Stimulated activated CD4-positive, alpha-beta T cell treated with anti-CD3 and anti-CD28 coated beads, Interleukin-15, amount 100 ng/mL, for 48 hours (primary cell): ENCODE results near the gene FAM114A1.
"Not testable (repeated sequence)": the region's sequence is repeated elsewhere in the genome, so short reads cannot be mapped to it uniquely, and the experiment has no call there.

Source experiments
- DNase-seq, 2 donors: peaks; one replicate each; pipeline ENCODE4 v3.0.0-alpha.2; 2020; ENCODE audit warnings: low read depth in 2 of 2

FAM114A1 gene

GRCh38 chr4:38904090-38904666, 36.6 kb downstream of the FAM114A1 start:
- DNase-seq: no peak

GRCh38 chr4:38904682-38905081, 37.1 kb downstream of the FAM114A1 start:
- no peak for DNase-seq

GRCh38 chr4:38905652-38906385, 38.2 kb downstream of the FAM114A1 start:
- DNase-seq: no peak

GRCh38 chr4:38907696-38908270, 40.2 kb downstream of the FAM114A1 start:
- no peak for DNase-seq

GRCh38 chr4:38909015-38909414, 41.4 kb downstream of the FAM114A1 start:
- no peak for DNase-seq

GRCh38 chr4:38911257-38911656, 43.7 kb downstream of the FAM114A1 start:
- DNase-seq: no peak

GRCh38 chr4:38914854-38915253, 47.2 kb downstream of the FAM114A1 start:
- no peak for DNase-seq

GRCh38 chr4:38916267-38916666, 48.7 kb downstream of the FAM114A1 start:
- DNase-seq: not testable (repeated sequence)

- no peak for DNase-seq
Observed at GRCh38 chr4:38917481-38918025, 49.9 kb downstream of the FAM114A1 start.

- no peak for DNase-seq
Observed at GRCh38 chr4:38919494-38919893, 51.9 kb downstream of the FAM114A1 start.

GRCh38 chr4:38920186-38920585, 52.6 kb downstream of the FAM114A1 start:
- no peak for DNase-seq

- DNase-seq: no peak
Observed at GRCh38 chr4:38920677-38921076, 53.1 kb downstream of the FAM114A1 start.

GRCh38 chr4:38921151-38921550, 53.5 kb downstream of the FAM114A1 start:
- no peak for DNase-seq

GRCh38 chr4:38923746-38924145, 56.1 kb downstream of the FAM114A1 start:
- DNase-seq: no peak

- DNase-seq: no peak
Observed at GRCh38 chr4:38924353-38924752, 56.7 kb downstream of the FAM114A1 start.

- no peak for DNase-seq
Observed at GRCh38 chr4:38925492-38926413, 58.1 kb downstream of the FAM114A1 start.

- DNase-seq: no peak
Observed at GRCh38 chr4:38926896-38927295, 59.3 kb downstream of the FAM114A1 start.

- no peak for DNase-seq
Observed at GRCh38 chr4:38928568-38928967, 61.0 kb downstream of the FAM114A1 start.

- no peak for DNase-seq
Observed at GRCh38 chr4:38928974-38929373, 61.4 kb downstream of the FAM114A1 start.

- no peak for DNase-seq
Observed at GRCh38 chr4:38930204-38930603, 62.6 kb downstream of the FAM114A1 start.

GRCh38 chr4:38930707-38931106, 63.1 kb downstream of the FAM114A1 start:
- DNase-seq: no peak

- no peak for DNase-seq
Observed at GRCh38 chr4:38931125-38931524, 63.5 kb downstream of the FAM114A1 start.
